GM12878 (cell line): ENCODE results near the gene EFHC1. TPM values are rescaled to one million over a fixed set of nuclear protein-coding genes. Genes with fewer than 3 reads are reported as not detected.

Experiments used
- ATAC-seq: fragments of 200-7000 bp; cut with Tn5 transposase; 3 replicates; pipeline ENCODE4 v1.9.1; 2020; ENCODE audit warnings: mild to moderate bottlenecking, moderate library complexity
- BruUV-seq: library from RNA; stranded (reverse); fragments of 400-500 nt; replicated peaks from 2 replicates; lab custom pipeline; 2021; lab: Mats Ljungman, UMichigan
- CTCF ChIA-PET: fragments of 300-600 bp; sonication (Branson Sonifier 250); formaldehyde crosslinking; extraction: SDS; loops from one replicate; lab custom pipeline; 2021; ENCODE audit warnings: inconsistent platforms; lab: Yijun Ruan, JAX
- POLR2A ChIA-PET: fragments of 350-600 bp; formaldehyde crosslinking; extraction: SDS; loops from one replicate; lab custom pipeline; 2021; ENCODE audit warnings: inconsistent platforms; lab: Charles Lee
- RAD21 ChIA-PET: fragments of 300-600 bp; sonication (Branson Sonifier 250); formaldehyde crosslinking; loops from one replicate; lab custom pipeline; 2023; ENCODE audit warnings: antibody characterized with exemption; ENCODE audit not compliant: unreplicated experiment; lab: Charles Lee
- SMC1A ChIA-PET: fragments of 300-600 bp; sonication (Branson Sonifier 250); formaldehyde crosslinking; loops from one replicate; lab custom pipeline; 2023; ENCODE audit not compliant: unreplicated experiment, uncharacterized antibody; lab: Charles Lee
- DNase-seq: peaks from one replicate; pipeline ENCODE4 v3.0.0-alpha.2; 2011; ENCODE audit warnings: low read depth, low spot score
- FAIRE-seq: peaks from 3 replicates; lab custom pipeline; 2011; peaks lifted over from hg19 to GRCh38; lab: Jason Lieb, UNC
- H2AFZ ChIP-seq: 2 replicates; pipeline ENCODE4 v1.6.0; 2011; ENCODE audit warnings: low read depth, low read length, control low read depth; ENCODE audit not compliant: control insufficient read depth
- H3K27ac ChIP-seq: 2 replicates; pipeline ENCODE4 v1.5.1; 2011; ENCODE audit warnings: control low read depth; ENCODE audit not compliant: control insufficient read depth, insufficient read depth
- H3K27me3 ChIP-seq, 2 experiments: replicated peaks in 1 of 2; 2 replicates each; pipeline versions ENCODE4 v1.6.0 to v1.6.1; 2011; ENCODE audit warnings: low read length in 1 of 2; ENCODE audit not compliant: control insufficient read depth in 2 of 2, insufficient read depth in 2 of 2
- H3K36me3 ChIP-seq, 2 experiments: 2 replicates each; pipeline ENCODE4 v1.5.1; 2011; ENCODE audit warnings: low read length in 1 of 2; ENCODE audit not compliant: control insufficient read depth in 2 of 2, insufficient read depth in 2 of 2
- H3K4me1 ChIP-seq: 2 replicates; pipeline ENCODE4 v1.6.1; 2011; ENCODE audit warnings: mild to moderate bottlenecking, low read length, moderate library complexity, mixed read lengths; ENCODE audit not compliant: control insufficient read depth, insufficient read depth
- H3K4me2 ChIP-seq: 2 replicates; pipeline ENCODE4 v1.6.0; 2011; ENCODE audit warnings: control low read depth; ENCODE audit not compliant: control insufficient read depth, insufficient read depth
- H3K4me3 ChIP-seq: fragments of 200-600 bp; sonication (generic); 2 replicates; pipeline ENCODE4 v1.5.1; 2016
- H3K79me2 ChIP-seq: 2 replicates; pipeline ENCODE4 v1.6.0; 2011; ENCODE audit warnings: low read length; ENCODE audit not compliant: control insufficient read depth, insufficient read depth
- H3K9ac ChIP-seq: 2 replicates; pipeline ENCODE4 v1.8.0; 2011; ENCODE audit warnings: low read length, control low read depth, mixed read lengths; ENCODE audit not compliant: control insufficient read depth, insufficient read depth
- H3K9me3 ChIP-seq: replicated peaks from 3 replicates; pipeline ENCODE4 v1.5.1; 2011; ENCODE audit warnings: mild to moderate bottlenecking, low read length; ENCODE audit not compliant: control insufficient read depth, insufficient read depth
- H4K20me1 ChIP-seq: 2 replicates; pipeline ENCODE4 v1.6.0; 2011; ENCODE audit not compliant: control insufficient read depth, insufficient read depth
- ATF7 ChIP-seq: fragments of 450-650 bp; IDR thresholded peaks from 2 replicates; pipeline ENCODE4 v1.6.1; 2016; ENCODE audit warnings: low read depth, mild to moderate bottlenecking
- BCL11A ChIP-seq: IDR thresholded peaks from 2 replicates; pipeline ENCODE4 v1.6.1; 2011; ENCODE audit warnings: low read depth, low read length
- CEBPZ ChIP-seq: fragments of 150-350 bp; IDR thresholded peaks from 2 replicates; pipeline ENCODE4 v1.6.1; 2016; ENCODE audit warnings: low read depth, low read length
- CHD1 ChIP-seq: IDR thresholded peaks from 2 replicates; pipeline ENCODE4 v1.6.1; 2012; ENCODE audit warnings: low read depth, low read length, improper control_type of control experiment
- GATAD2B ChIP-seq: fragments of 450-650 bp; conservative IDR thresholded peaks from 2 replicates; pipeline ENCODE4 v1.6.1; 2017; ENCODE audit warnings: low read depth, mild to moderate bottlenecking, moderate library complexity
- HDAC6 ChIP-seq: fragments of 200-600 bp; sonication (generic); IDR thresholded peaks from one replicate; pipeline ENCODE4 v1.8.0; 2017; ENCODE audit warnings: antibody characterized with exemption; ENCODE audit not compliant: unreplicated experiment
- MYC ChIP-seq: IDR thresholded peaks from 2 replicates; pipeline ENCODE4 v1.6.1; 2011; ENCODE audit warnings: mild to moderate bottlenecking, low read length, moderate library complexity, inconsistent platforms; ENCODE audit not compliant: insufficient read depth, insufficient replicate concordance, insufficient read length, severe bottlenecking
- PAX8 ChIP-seq: fragments of 450-650 bp; IDR thresholded peaks from 2 replicates; pipeline ENCODE4 v1.6.1; 2017; ENCODE audit warnings: mild to moderate bottlenecking, moderate library complexity
- RCOR1 ChIP-seq: conservative IDR thresholded peaks from 2 replicates; pipeline ENCODE4 v1.6.1; 2012; ENCODE audit warnings: low read depth, low read length, improper control_type of control experiment
- SMARCA5 ChIP-seq: fragments of 450-650 bp; IDR thresholded peaks from 2 replicates; pipeline ENCODE4 v1.6.1; 2017; ENCODE audit warnings: mild to moderate bottlenecking
- SPI1 ChIP-seq: IDR thresholded peaks from 2 replicates; pipeline ENCODE4 v1.6.1; 2011; ENCODE audit warnings: low read depth, mild to moderate bottlenecking, low read length, moderate library complexity, borderline replicate concordance; ENCODE audit not compliant: insufficient read depth
- SREBF1 ChIP-seq: IDR thresholded peaks from 2 replicates; pipeline ENCODE4 v1.6.1; 2012; ENCODE audit warnings: mild to moderate bottlenecking, low read length
- STAT3 ChIP-seq: IDR thresholded peaks from 2 replicates; pipeline ENCODE4 v1.6.1; 2011; ENCODE audit warnings: low read depth, low read length, improper control_type of control experiment
- ZZZ3 ChIP-seq: IDR thresholded peaks from 2 replicates; pipeline ENCODE4 v1.6.1; 2011; ENCODE audit warnings: low read depth; ENCODE audit not compliant: control insufficient read depth, insufficient read length
- WGBS: methylation state at CpG from one replicate; pipeline ENCODE4 v1.1.6; 2016; ENCODE audit warnings: low lambda C conversion rate; ENCODE audit not compliant: insufficient replicate concordance, insufficient coverage; ENCODE audit errors: missing lambda C conversion rate; 5-methylcytosine and 5-hydroxymethylcytosine counted together
- in situ Hi-C: fragments of 300-500 bp; cut with MboI; formaldehyde crosslinking; loops from 9 replicates; pipeline ENCODE4 v1.14.3; 2018; ENCODE audit warnings: mixed read lengths
- intact Hi-C: fragments of 100-400 bp; cut with micrococcal nuclease; formaldehyde crosslinking; loops from one replicate; pipeline ENCODE4 v1.14.2; 2022; ENCODE audit not compliant: unreplicated experiment
- polyA plus RNA-seq, 11 experiments: library from polyadenylated mRNA; depleted of rRNA in 4 of 11; unstranded in 6 of 11; stranded (reverse) in 5 of 11; fragments of >200 nt; fragmentation: Nextera tagmentation in 4 of 11; fragmentation: Illumina TruSeq in 1 of 11; extraction: Ambion mirVana in 4 of 11; extraction: Trizol in 1 of 11; gene quantifications; 1 replicate in 1 of 11; 2 replicates in 10 of 11; pipeline versions ENCODE4 v1.2.1 to v1.2.3, GENCODE V29; 2011 to 2016; ENCODE audit warnings: inconsistent platforms in 2 of 11, missing spikeins in 2 of 11, low read depth in 1 of 11
- total RNA-seq, 4 experiments: library from RNA; depleted of rRNA in 3 of 4; stranded (reverse); fragments of >200 nt in 3 of 4; fragmentation: Illumina TruSeq in 1 of 4; extraction: Trizol in 1 of 4; gene quantifications; 2 replicates each; pipeline versions ENCODE4 v1.2.1 to v1.2.3, GENCODE V29; 2013 to 2021
- TF ChIP-seq, protein P1 (sequence below): fragments of 450-650 bp; IDR thresholded peaks from 2 replicates; pipeline ENCODE4 v1.6.1; 2017; ENCODE audit warnings: mild to moderate bottlenecking, moderate library complexity
- TF ChIP-seq, protein P2 (sequence below): IDR thresholded peaks from 2 replicates; pipeline ENCODE4 v1.6.1; 2011; ENCODE audit warnings: mild to moderate bottlenecking, low read depth, low read length, moderate library complexity; ENCODE audit not compliant: insufficient replicate concordance

EFHC1 gene
- total and polyA plus RNA-seq, 10 of the 15 experiments (the other 5 are each of a cell fraction or from before 2014, with no cell fraction given) = 5.5 to 14.5 (median 8.8) TPM

DNA sequence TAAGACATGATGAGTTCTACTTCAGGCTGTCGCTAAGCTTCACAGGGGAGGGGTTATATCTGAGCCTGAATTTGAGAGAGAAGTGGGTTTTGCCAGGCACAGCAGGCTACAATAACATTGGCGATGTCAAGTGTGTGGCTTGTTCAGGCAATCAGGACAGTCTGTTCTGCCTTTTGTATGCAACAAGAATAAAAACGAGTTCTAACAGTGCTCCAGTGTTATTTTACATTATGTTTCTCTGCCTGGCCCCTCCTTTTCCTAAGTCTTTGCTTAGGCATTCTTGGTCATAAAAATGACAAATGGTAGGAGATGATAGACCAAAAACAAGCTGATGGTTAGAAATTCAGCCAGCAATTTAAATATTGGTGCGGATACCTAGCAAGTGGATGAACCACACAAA lies 31.4 kb upstream of the EFHC1 start:
- intact Hi-C loops = loop anchor here (1.0 kb wide), 1 partner anchor 101 kb away; no protein-coding TSS in a partner anchor
- Histone ChIP-seq H3K27me3 (no peaks in the 10 kb centered on the region), H2AFZ (no peak overlapping the region), H3K4me2 (peak overlapping the region; percentile 86; the same call in 1 of the 2 replicates), H3K4me1 (peaks cover 57% of the 10 kb centered on the region), H3K4me3 (no peak overlapping the region), H3K79me2 (peaks cover 10% of the 10 kb centered on the region), H3K9me3 (peaks cover 3% of the 10 kb centered on the region), H3K27ac (peak overlapping the region; percentile 94), H4K20me1 (no peaks in the 10 kb centered on the region), H3K9ac (no peak overlapping the region), H3K36me3 (no peaks in the 10 kb centered on the region)
- 94% methylated on average over 4 of the region's 4 CpGs for WGBS
- FAIRE-seq (no peak), DNase-seq (no peak), ATAC-seq (no peak)
- in situ Hi-C loops = no loop called here
- SMC1A ChIA-PET = interaction anchor here (1.2 to 9.3 kb wide), 16 partner anchors 10 to 186 kb away, joined by 3 to 156 read pairs (median 18); partner anchors contain the start of genes MCM3 and PAQR8
- RAD21 ChIA-PET = interaction anchor here (1.2 to 7.0 kb wide), 12 partner anchors 11 to 225 kb away, joined by 3 to 112 read pairs (median 16); partner anchors contain the start of genes MCM3 and PAQR8
- CTCF ChIA-PET = interaction anchor here (0.6 to 7.7 kb wide), 14 partner anchors 10 to 187 kb away, joined by 3 to 85 read pairs (median 14); partner anchors contain the start of genes EFHC1, MCM3 and PAQR8
- POLR2A ChIA-PET = interaction anchor here (0.7 to 7.0 kb wide), 9 partner anchors 8 to 281 kb away, joined by 3 to 74 read pairs (median 6); partner anchors contain the start of genes MCM3 and PAQR8
- BruUV-seq = no TSS peak
- TF ChIP-seq, protein P1, sequence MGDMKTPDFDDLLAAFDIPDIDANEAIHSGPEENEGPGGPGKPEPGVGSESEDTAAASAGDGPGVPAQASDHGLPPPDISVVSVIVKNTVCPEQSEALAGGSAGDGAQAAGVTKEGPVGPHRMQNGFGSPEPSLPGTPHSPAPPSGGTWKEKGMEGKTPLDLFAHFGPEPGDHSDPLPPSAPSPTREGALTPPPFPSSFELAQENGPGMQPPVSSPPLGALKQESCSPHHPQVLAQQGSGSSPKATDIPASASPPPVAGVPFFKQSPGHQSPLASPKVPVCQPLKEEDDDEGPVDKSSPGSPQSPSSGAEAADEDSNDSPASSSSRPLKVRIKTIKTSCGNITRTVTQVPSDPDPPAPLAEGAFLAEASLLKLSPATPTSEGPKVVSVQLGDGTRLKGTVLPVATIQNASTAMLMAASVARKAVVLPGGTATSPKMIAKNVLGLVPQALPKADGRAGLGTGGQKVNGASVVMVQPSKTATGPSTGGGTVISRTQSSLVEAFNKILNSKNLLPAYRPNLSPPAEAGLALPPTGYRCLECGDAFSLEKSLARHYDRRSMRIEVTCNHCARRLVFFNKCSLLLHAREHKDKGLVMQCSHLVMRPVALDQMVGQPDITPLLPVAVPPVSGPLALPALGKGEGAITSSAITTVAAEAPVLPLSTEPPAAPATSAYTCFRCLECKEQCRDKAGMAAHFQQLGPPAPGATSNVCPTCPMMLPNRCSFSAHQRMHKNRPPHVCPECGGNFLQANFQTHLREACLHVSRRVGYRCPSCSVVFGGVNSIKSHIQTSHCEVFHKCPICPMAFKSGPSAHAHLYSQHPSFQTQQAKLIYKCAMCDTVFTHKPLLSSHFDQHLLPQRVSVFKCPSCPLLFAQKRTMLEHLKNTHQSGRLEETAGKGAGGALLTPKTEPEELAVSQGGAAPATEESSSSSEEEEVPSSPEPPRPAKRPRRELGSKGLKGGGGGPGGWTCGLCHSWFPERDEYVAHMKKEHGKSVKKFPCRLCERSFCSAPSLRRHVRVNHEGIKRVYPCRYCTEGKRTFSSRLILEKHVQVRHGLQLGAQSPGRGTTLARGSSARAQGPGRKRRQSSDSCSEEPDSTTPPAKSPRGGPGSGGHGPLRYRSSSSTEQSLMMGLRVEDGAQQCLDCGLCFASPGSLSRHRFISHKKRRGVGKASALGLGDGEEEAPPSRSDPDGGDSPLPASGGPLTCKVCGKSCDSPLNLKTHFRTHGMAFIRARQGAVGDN = no peak
- TF ChIP-seq BCL11A (no peak), SREBF1 (no peak), STAT3 (no peak), RCOR1 (no peak), ZZZ3 (no peak), GATAD2B (no peak), CHD1 (no peak), ATF7 (no peak), SMARCA5 (no peak), HDAC6 (no peak), PAX8 (no peak), CEBPZ (no peak), SPI1 (no peak), MYC (no peak)
- TF ChIP-seq, protein P2, sequence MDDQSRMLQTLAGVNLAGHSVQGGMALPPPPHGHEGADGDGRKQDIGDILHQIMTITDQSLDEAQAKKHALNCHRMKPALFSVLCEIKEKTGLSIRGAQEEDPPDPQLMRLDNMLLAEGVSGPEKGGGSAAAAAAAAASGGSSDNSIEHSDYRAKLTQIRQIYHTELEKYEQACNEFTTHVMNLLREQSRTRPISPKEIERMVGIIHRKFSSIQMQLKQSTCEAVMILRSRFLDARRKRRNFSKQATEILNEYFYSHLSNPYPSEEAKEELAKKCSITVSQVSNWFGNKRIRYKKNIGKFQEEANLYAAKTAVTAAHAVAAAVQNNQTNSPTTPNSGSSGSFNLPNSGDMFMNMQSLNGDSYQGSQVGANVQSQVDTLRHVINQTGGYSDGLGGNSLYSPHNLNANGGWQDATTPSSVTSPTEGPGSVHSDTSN = no peak
